LoVo (cell line): Measurements from ENCODE around the gene RXRA.
A peak's percentile ranks its signal among the peaks of the same experiment; 100 is the strongest.

Experiments used
- DNase-seq: peaks from one replicate; pipeline ENCODE4 v3.0.0-alpha.2; 2016; ENCODE audit warnings: low spot score

RXRA gene

GRCh38 chr9:134368571-134368970 lies 42.3 kb downstream of the RXRA start:
- no peak for DNase-seq

GRCh38 chr9:134369416-134370212 lies 43.4 kb downstream of the RXRA start:
- DNase-seq = no peak

GRCh38 chr9:134370213-134370492 lies 43.9 kb downstream of the RXRA start:
- no peak for DNase-seq

- DNase-seq = no peak
These were observed 44.4 kb downstream of the RXRA start for GRCh38 chr9:134370638-134371037.

- no peak for DNase-seq
These were observed 45.5 kb downstream of the RXRA start for GRCh38 chr9:134371731-134372130.

- DNase-seq = no peak
These were observed 46.5 kb downstream of the RXRA start for GRCh38 chr9:134372581-134373267.

- no peak for DNase-seq
These were observed 47.0 kb downstream of the RXRA start for GRCh38 chr9:134373269-134373668.

- no peak for DNase-seq
These were observed 47.7 kb downstream of the RXRA start for GRCh38 chr9:134373953-134374300.

- no peak for DNase-seq
These were observed 48.2 kb downstream of the RXRA start for GRCh38 chr9:134374301-134375010.

GRCh38 chr9:134375011-134375390 lies 48.7 kb downstream of the RXRA start:
- DNase-seq = no peak

GRCh38 chr9:134375430-134376385 lies 49.5 kb downstream of the RXRA start:
- DNase-seq = no peak

- DNase-seq = no peak
These were observed 50.3 kb downstream of the RXRA start for GRCh38 chr9:134376386-134377142.

GRCh38 chr9:134377143-134377484 lies 50.9 kb downstream of the RXRA start:
- DNase-seq = no peak

- DNase-seq = peak; percentile 63
These were observed 51.7 kb downstream of the RXRA start for GRCh38 chr9:134377976-134378375.

- peak; percentile 33 for DNase-seq
These were observed 52.7 kb downstream of the RXRA start for GRCh38 chr9:134378901-134379338.

GRCh38 chr9:134379831-134380365 lies 53.6 kb downstream of the RXRA start:
- peak; percentile 34 for DNase-seq

- DNase-seq = no peak
These were observed 54.5 kb downstream of the RXRA start for GRCh38 chr9:134380542-134381271.

GRCh38 chr9:134381272-134381661 lies 55.0 kb downstream of the RXRA start:
- DNase-seq = no peak

GRCh38 chr9:134381671-134382516 lies 55.6 kb downstream of the RXRA start:
- no peak for DNase-seq

- no peak for DNase-seq
These were observed 56.5 kb downstream of the RXRA start for GRCh38 chr9:134382733-134383132.
